ENCODE data around the gene FBXO36. TPM values are rescaled to one million over a fixed set of nuclear protein-coding genes. Genes with fewer than 3 reads are reported as not detected.

The FBXO36 gene
- total RNA-seq, 1 experiment from 2014 or later: 3.0 TPM

- no peak overlapping the region for H3K4me3 Mint-ChIP-seq
- no peak for TF ChIP-seq CTCF (conservative IDR thresholded peaks at IDR 0.05)
- Histone ChIP-seq H3K56ac (ENCODE audit: insufficient read length, low read depth, low read length) (no peak overlapping the region), H2BK120ac (ENCODE audit: low read depth, low read length, poor library complexity, severe bottlenecking) (no peak overlapping the region), H4K8ac (replicated peaks; ENCODE audit: insufficient read length, low read depth, low read length) (no peak overlapping the region), H2BK15ac (ENCODE audit: low read depth, low read length) (no peak overlapping the region), H4K91ac (ENCODE audit: insufficient read length, low read depth, low read length) (no peak overlapping the region), H3K18ac (ENCODE audit: insufficient read length, low read depth, low read length) (no peak overlapping the region), H3K4me2 (ENCODE audit: insufficient read depth, insufficient read length, low read length) (no peak overlapping the region), H3K27ac (ENCODE audit: insufficient read length, low read depth, low read length) (no peak overlapping the region), H3K4ac (ENCODE audit: low read depth, low read length) (no peak overlapping the region), H2BK12ac (ENCODE audit: insufficient read length, low read depth, low read length) (no peak overlapping the region), H2AFZ (ENCODE audit: low read length) (no peak overlapping the region), H3K9me3 (ENCODE audit: control insufficient read depth, low read depth, low read length) (no peaks in the 10 kb centered on the region), H2BK20ac (ENCODE audit: low read depth, low read length, poor library complexity, severe bottlenecking) (no peak overlapping the region), H3T11ph (ENCODE audit: low read length) (no peak overlapping the region), H2AK5ac (ENCODE audit: insufficient read length, low read length) (no peak overlapping the region), H3K79me2 (ENCODE audit: insufficient read depth, low read length) (no peaks in the 10 kb centered on the region), H3K79me1 (ENCODE audit: insufficient read depth, low read depth, low read length, poor library complexity, severe bottlenecking) (no peaks in the 10 kb centered on the region), H4K5ac (ENCODE audit: insufficient read length, low read depth, low read length) (no peak overlapping the region), H3K14ac (ENCODE audit: insufficient read depth, low read length) (0 out of 2 replicates have a peak overlapping the region, but pooled peaks have one; percentile 31), H2BK5ac (ENCODE audit: insufficient read length, low read length) (no peak overlapping the region), H4K20me1 (ENCODE audit: control insufficient read depth, insufficient read depth, insufficient read length) (no peaks in the 10 kb centered on the region), H3K9ac (ENCODE audit: extremely low read depth, insufficient read length, low read length) (no peak overlapping the region), H3K27me3 (ENCODE audit: insufficient read depth, low read length) (no peaks in the 10 kb centered on the region), H3K23ac (ENCODE audit: insufficient read length, low read depth, low read length) (no peak overlapping the region), H3K23me2 (ENCODE audit: insufficient read length, low read depth, low read length, poor library complexity, severe bottlenecking) (no peaks in the 10 kb centered on the region), H3K4me1 (ENCODE audit: insufficient read depth, low read length) (no peaks in the 10 kb centered on the region)
- H3K9me3 Mint-ChIP-seq: no peaks in the 10 kb centered on the region
- no peak overlapping the region for H3K27ac Mint-ChIP-seq
- H3K4me1 Mint-ChIP-seq: peaks cover 0 to 4% of the 10 kb centered on the region in 2 experiments; a peak in 1 of 4 replicates
- peaks cover 0 to 4% (median 4%) of the 10 kb centered on the region in 3 experiments; a peak in 2 of 7 replicates for H3K36me3 Mint-ChIP-seq (ENCODE audit: insufficient read depth in 1 of 3, low read depth in 3 of 3)
- no peak for DNase-seq
- no peaks in the 10 kb centered on the region for H3K27me3 Mint-ChIP-seq (ENCODE audit: low read depth)
- WGBS (ENCODE audit: extremely low coverage, insufficient read length, low lambda C conversion rate): no CpG with 5 or more reads among the region's 16 CpGs
Observed at GRCh38 chr2:230046491-230046890, 124.2 kb downstream of the FBXO36 start.

All from H9 (cell line).